GM12892 (cell line): Measurements from ENCODE around the gene ENO4.

Source experiments
- POLR2A ChIP-seq: IDR thresholded peaks from 2 replicates; pipeline ENCODE4 v1.6.1; 2011; ENCODE audit warnings: low read depth, low read length, control low read depth
- POLR2AphosphoS5 ChIP-seq: IDR thresholded peaks from 2 replicates; pipeline ENCODE4 v1.6.1; 2011; ENCODE audit warnings: low read depth, low read length, control low read depth
- TAF1 ChIP-seq: IDR thresholded peaks from 2 replicates; pipeline ENCODE4 v1.6.1; 2011; ENCODE audit warnings: low read depth, mild to moderate bottlenecking, control low read depth, low read length, borderline replicate concordance

DNA sequence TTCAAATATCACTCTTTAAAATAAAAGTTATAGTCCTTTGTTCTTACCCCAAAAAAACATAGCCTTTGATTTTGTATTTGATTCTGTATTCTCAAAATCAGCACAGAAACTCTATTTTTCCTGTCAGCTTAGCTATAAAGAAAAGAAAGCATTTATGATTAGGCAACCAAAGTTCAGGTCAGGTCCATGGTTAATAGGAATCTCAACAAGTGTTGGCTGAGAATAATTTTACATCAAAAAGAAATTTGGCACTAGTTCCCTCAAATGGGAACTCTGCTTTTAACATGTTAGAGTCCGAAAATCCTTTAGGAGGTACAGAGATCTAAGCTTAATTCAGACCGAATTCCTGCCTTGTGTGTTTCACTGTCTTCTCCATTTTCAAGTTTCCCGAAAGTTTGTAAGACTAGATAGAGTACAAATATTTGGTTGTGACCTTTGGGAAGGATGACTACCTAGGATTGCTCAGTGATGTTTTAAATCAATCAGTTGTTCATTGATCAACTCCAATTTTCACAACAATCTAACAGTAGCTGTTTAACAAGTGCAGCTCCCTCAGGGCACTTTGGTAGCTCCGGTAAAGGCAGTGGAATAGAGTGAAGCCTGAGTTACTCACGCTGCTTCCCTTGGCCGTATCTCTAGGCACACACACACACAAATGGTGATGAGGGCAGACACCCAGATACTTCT lies 8.8 kb upstream of the ENO4 start:
- TF ChIP-seq POLR2AphosphoS5 = no peak
- no peak for TF ChIP-seq POLR2A
- TF ChIP-seq TAF1 = no peak
